Measurements from ENCODE around the gene ACAD10.
"Not testable (repeated sequence)": the region's sequence is repeated elsewhere in the genome, so short reads cannot be mapped to it uniquely, and the experiment has no call there.

GRCh38 chr12:111684485-111685198 lies 1.2 kb upstream of the ACAD10 start:
- TF ChIP-seq CTCF, POLR2A, EP300, POLR2AphosphoS5 (IDR thresholded peaks at IDR 0.05): not testable (repeated sequence)
